ENCODE results near the gene RAET1G.

- no peak for TF ChIP-seq USF2 (IDR thresholded peaks at IDR 0.05)
- TF ChIP-seq BHLHE40 (IDR thresholded peaks at IDR 0.05; ENCODE audit: low read depth, low read length): no peak
- no peak for TF ChIP-seq FOSL2 (IDR thresholded peaks at IDR 0.05)
- TF ChIP-seq FOSL2 (CRISPR knock-in tag; IDR thresholded peaks at IDR 0.05): no peak
- no peak for TF ChIP-seq EP300 (IDR thresholded peaks at IDR 0.05)
Observed at GRCh38 chr6:149909701-149910470, 13.0 kb downstream of the RAET1G start.
